Ovary (tissue), 3 donors: ENCODE measurements around the gene TMEM270.

ENCODE experiments used
- CTCF ChIP-seq, 3 donors: fragments of 450-650 bp in 2 of 3; fragments of 200-600 bp in 1 of 3; IDR thresholded peaks; one replicate each; pipeline versions ENCODE4 v1.5.1 to v1.8.0; 2016 to 2022; ENCODE audit warnings: antibody characterized with exemption in 3 of 3, mild to moderate bottlenecking in 1 of 3
- POLR2A ChIP-seq: fragments of 450-650 bp; IDR thresholded peaks from one replicate; pipeline ENCODE4 v1.6.1; 2017; ENCODE audit warnings: antibody characterized with exemption, mild to moderate bottlenecking, moderate library complexity
- donor health status: DM: no; HTN: no; CAD: no.

- no peak for TF ChIP-seq CTCF (IDR thresholded peaks at IDR 0.05)
- TF ChIP-seq POLR2A: no peak
These were observed 38.8 kb downstream of the TMEM270 start for GRCh38 chr7:73899731-73900142.
